Vagina (tissue), 2 donors: ENCODE measurements around the gene SLC6A6. TPM values are rescaled to one million over a fixed set of nuclear protein-coding genes. Genes with fewer than 3 reads are reported as not detected.

ENCODE experiments used
- DNase-seq, 2 donors: peaks; one replicate each; pipeline ENCODE4 v3.0.0-alpha.2; 2017; ENCODE audit errors: extremely low spot score in 2 of 2
- H3K27ac ChIP-seq: fragments of 200-600 bp; sonication (generic); one replicate; pipeline ENCODE4 v1.5.1; 2019
- H3K27me3 ChIP-seq: fragments of 200-600 bp; sonication (generic); one replicate; pipeline ENCODE4 v1.5.1; 2019
- H3K36me3 ChIP-seq, 2 donors: fragments of 200-600 bp; sonication (generic); one replicate each; pipeline ENCODE4 v1.5.1; 2017 to 2019
- H3K4me1 ChIP-seq: fragments of 200-600 bp; sonication (generic); one replicate; pipeline ENCODE4 v1.5.1; 2019
- H3K4me3 ChIP-seq, 2 donors: fragments of 200-600 bp; sonication (generic); 1 replicate in 1 of 2; 2 replicates in 1 of 2; pipeline ENCODE4 v1.5.1; 2016 to 2019
- H3K9me3 ChIP-seq: fragments of 200-600 bp; sonication (generic); one replicate; pipeline ENCODE4 v1.5.1; 2019
- CTCF ChIP-seq, 3 experiments: fragments of 450-650 bp in 2 of 3; fragments of 200-600 bp in 1 of 3; sonication (generic) in 1 of 3; IDR thresholded peaks; one replicate each; pipeline ENCODE4 v1.5.1; 2017 to 2019; ENCODE audit warnings: antibody characterized with exemption in 3 of 3, mild to moderate bottlenecking in 2 of 3, moderate library complexity in 2 of 3
- POLR2A ChIP-seq, 2 donors: fragments of 450-650 bp; IDR thresholded peaks; one replicate each; pipeline ENCODE4 v1.6.1; 2017; ENCODE audit warnings: antibody characterized with exemption in 2 of 2, mild to moderate bottlenecking in 2 of 2, moderate library complexity in 2 of 2
- POLR2AphosphoS5 ChIP-seq, 2 donors: sonication (generic); formaldehyde crosslinking; IDR thresholded peaks; one replicate each; pipeline ENCODE4 v1.9.0; 2017; ENCODE audit warnings: antibody characterized with exemption in 2 of 2, mild to moderate bottlenecking in 2 of 2, low read depth in 1 of 2; ENCODE audit not compliant: insufficient read depth in 1 of 2
- intact Hi-C: fragments of 100-400 bp; cut with DNase I; formaldehyde crosslinking; loops from one replicate; pipeline ENCODE4 v1.15.1; 2023
- total RNA-seq: library from RNA; depleted of rRNA; stranded (reverse); fragments of >200 nt; gene quantifications from one replicate; pipeline ENCODE4 v1.2.3, GENCODE V29; 2016

SLC6A6 gene
- total RNA-seq, 1 donor from 2014 or later: 30.7 TPM

DNA sequence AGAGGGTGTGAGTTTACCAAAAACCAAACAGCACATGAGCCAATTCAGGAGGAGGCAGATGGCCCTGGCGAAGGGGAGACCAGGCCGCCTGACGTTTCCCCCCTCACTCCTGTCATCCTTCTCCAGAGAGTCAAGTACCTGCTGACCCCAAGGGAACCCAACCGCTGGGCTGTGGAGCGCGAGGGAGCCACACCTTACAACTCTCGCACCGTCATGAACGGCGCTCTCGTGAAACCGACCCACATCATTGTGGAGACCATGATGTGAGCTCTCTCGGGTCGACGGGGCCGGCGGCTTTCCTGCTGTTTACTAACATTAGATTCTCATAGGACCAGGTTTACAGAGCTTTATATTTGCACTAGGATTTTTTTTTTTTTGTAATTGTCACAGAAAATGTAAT lies 82.3 kb downstream of the SLC6A6 start:
- DNase-seq: no peak
- Histone ChIP-seq H3K36me3 (peaks cover 0 to 27% of the 10 kb centered on the region in 2 donors), H3K9me3 (no peaks in the 10 kb centered on the region), H3K27me3 (no peaks in the 10 kb centered on the region), H3K27ac (no peak overlapping the region), H3K4me1 (no peaks in the 10 kb centered on the region), H3K4me3 (no peak overlapping the region)
- no peak for TF ChIP-seq POLR2AphosphoS5 (IDR thresholded peaks at IDR 0.05; ENCODE audit: insufficient read depth in 1 of 2, low read depth in 1 of 2)
- TF ChIP-seq POLR2A (IDR thresholded peaks at IDR 0.05): no peak
- TF ChIP-seq CTCF (IDR thresholded peaks at IDR 0.05): no peak
- intact Hi-C loops: no loop called here

GRCh38 chr3:14485981-14486380 lies 83.6 kb downstream of the SLC6A6 start:
- TF ChIP-seq POLR2A (IDR thresholded peaks at IDR 0.05) (no peak), CTCF (IDR thresholded peaks at IDR 0.05) (no peak), POLR2AphosphoS5 (IDR thresholded peaks at IDR 0.05; ENCODE audit: insufficient read depth in 1 of 2, low read depth in 1 of 2) (no peak)
- Histone ChIP-seq H3K4me1 (no peaks in the 10 kb centered on the region), H3K9me3 (no peaks in the 10 kb centered on the region), H3K36me3 (peaks cover 0 to 18% of the 10 kb centered on the region in 2 donors), H3K27me3 (no peaks in the 10 kb centered on the region), H3K4me3 (no peak overlapping the region), H3K27ac (no peak overlapping the region)
- no peak for DNase-seq
- intact Hi-C loops: no loop called here

DNA sequence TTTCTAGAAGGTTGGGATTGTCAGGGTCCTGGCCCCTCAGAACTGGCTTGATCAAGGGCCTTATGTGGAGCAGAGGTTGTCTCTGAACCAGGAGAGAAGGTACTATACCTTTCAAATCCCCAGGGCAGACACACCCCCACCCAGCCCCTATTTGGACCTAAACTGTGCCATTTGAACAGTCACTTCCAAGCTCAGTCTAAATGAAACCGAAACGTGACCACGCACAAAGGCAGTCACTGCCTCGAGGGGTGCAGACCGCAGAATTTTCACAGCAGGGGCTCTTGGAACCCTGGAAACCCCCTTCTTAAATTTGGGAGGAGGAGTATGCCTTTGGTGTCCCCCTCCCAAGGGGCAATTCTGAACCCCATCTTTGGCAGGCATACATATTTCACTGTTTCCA lies 84.1 kb downstream of the SLC6A6 start:
- Histone ChIP-seq H3K4me3 (no peak overlapping the region), H3K9me3 (no peaks in the 10 kb centered on the region), H3K4me1 (no peaks in the 10 kb centered on the region), H3K27ac (no peak overlapping the region), H3K36me3 (peaks cover 0 to 14% of the 10 kb centered on the region in 2 donors), H3K27me3 (no peaks in the 10 kb centered on the region)
- TF ChIP-seq CTCF (IDR thresholded peaks at IDR 0.05) (no peak), POLR2A (IDR thresholded peaks at IDR 0.05) (no peak), POLR2AphosphoS5 (IDR thresholded peaks at IDR 0.05; ENCODE audit: insufficient read depth in 1 of 2, low read depth in 1 of 2) (no peak)
- no peak for DNase-seq
- intact Hi-C loops: no loop called here

- Histone ChIP-seq H3K36me3 (peaks cover 0 to 9% of the 10 kb centered on the region in 2 donors), H3K27me3 (no peaks in the 10 kb centered on the region), H3K4me3 (no peak overlapping the region), H3K9me3 (no peaks in the 10 kb centered on the region), H3K4me1 (no peaks in the 10 kb centered on the region), H3K27ac (no peak overlapping the region)
- intact Hi-C loops: no loop called here
- no peak for TF ChIP-seq POLR2A (IDR thresholded peaks at IDR 0.05)
- no peak for TF ChIP-seq CTCF (IDR thresholded peaks at IDR 0.05)
- TF ChIP-seq POLR2AphosphoS5 (IDR thresholded peaks at IDR 0.05; ENCODE audit: insufficient read depth in 1 of 2, low read depth in 1 of 2): no peak
- no peak for DNase-seq
Observed at GRCh38 chr3:14487086-14487485, 84.7 kb downstream of the SLC6A6 start.

DNA sequence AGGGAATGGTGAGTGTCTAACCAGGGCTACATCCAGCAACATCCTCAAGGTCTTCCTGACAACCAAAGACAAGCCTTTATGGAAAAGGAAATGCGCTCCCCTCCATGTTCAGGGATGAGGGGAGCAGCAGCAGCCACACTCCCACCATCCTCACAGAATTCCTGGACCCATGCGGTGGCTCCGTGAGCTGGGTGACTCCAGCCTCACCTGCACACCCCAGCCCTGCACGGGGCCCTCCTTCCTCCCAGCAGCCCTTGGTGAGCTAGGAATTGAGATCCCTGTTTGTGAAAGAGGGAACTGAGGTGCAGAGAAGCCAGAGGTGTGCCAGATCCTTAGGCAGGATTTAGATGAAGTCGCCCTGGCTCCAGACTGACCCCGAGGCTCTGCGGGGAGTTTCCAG lies 85.4 kb downstream of the SLC6A6 start:
- intact Hi-C loops: no loop called here
- H3K27me3 ChIP-seq: no peaks in the 10 kb centered on the region
- no peaks in the 10 kb centered on the region for H3K9me3 ChIP-seq
- no peak overlapping the region for H3K27ac ChIP-seq
- DNase-seq: no peak
- TF ChIP-seq POLR2AphosphoS5 (IDR thresholded peaks at IDR 0.05; ENCODE audit: insufficient read depth in 1 of 2, low read depth in 1 of 2): no peak
- TF ChIP-seq POLR2A (IDR thresholded peaks at IDR 0.05): no peak
- no peak for TF ChIP-seq CTCF (IDR thresholded peaks at IDR 0.05)
- peaks cover 0 to 9% of the 10 kb centered on the region in 2 donors for H3K36me3 ChIP-seq
- no peaks in the 10 kb centered on the region for H3K4me1 ChIP-seq
- H3K4me3 ChIP-seq: no peak overlapping the region
